LNCAP (cell line): Measurements from ENCODE around the gene FBF1.
A peak's percentile ranks its signal among the peaks of the same experiment; 100 is the strongest.

Experiments
- CTCF ChIP-seq: fragments of 450-650 bp; IDR thresholded peaks from 2 replicates; pipeline ENCODE4 v1.5.1; 2017; ENCODE audit warnings: mild to moderate bottlenecking

Gene FBF1

GRCh38 chr17:75906143-75906884 is 34.5 kb downstream of the FBF1 start:
- TF ChIP-seq CTCF, result no peak

- TF ChIP-seq CTCF, result peak; percentile 96
Measured at GRCh38 chr17:75904749-75905521, 35.9 kb downstream of the FBF1 start, which contains the start of gene MRPL38. Gene MRPL38, minus strand, starts transcription at chr17:75904884. Its CDS starts 9 bp downstream, at chr17:75904875.

GRCh38 chr17:75902406-75902805 is 38.4 kb downstream of the FBF1 start:
- TF ChIP-seq CTCF, result no peak

DNA sequence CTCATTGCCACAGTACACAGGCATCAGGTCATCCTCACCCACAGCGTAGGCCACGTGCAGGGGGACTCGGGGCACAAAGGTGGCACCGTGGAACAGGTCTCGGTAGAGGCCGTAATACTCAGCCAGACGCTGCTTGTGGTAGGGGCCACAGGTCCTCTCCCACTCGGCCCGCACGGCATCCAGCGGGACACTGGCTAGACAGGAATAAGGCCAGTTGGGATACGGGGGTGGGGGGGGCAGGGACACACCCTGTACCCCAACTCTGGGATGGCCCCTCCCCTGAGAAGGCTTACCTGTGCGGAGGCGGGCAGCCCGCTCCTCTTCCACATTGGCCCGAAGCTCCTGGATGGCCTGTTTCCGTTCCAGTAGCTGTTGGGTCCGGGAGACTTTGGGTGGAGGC is 39.1 kb downstream of the FBF1 start:
- TF ChIP-seq CTCF, result no peak

GRCh38 chr17:75900691-75901533 is 39.9 kb downstream of the FBF1 start:
- TF ChIP-seq CTCF, result no peak

GRCh38 chr17:75899767-75900468 is 40.9 kb downstream of the FBF1 start:
- TF ChIP-seq CTCF, result no peak

GRCh38 chr17:75899353-75899752 is 41.5 kb downstream of the FBF1 start:
- no peak for TF ChIP-seq CTCF
